Measurements from ENCODE around the gene NET1. TPM values are rescaled to one million over a fixed set of nuclear protein-coding genes. Genes with fewer than 3 reads are reported as not detected.

The NET1 gene
- total RNA-seq, 1 donor from 2014 or later, result 164 TPM

- peak; percentile 71 for DNase-seq (ENCODE audit: low spot score)
Measured at GRCh38 chr10:5479481-5480161, 67.3 kb downstream of the NET1 start.

GRCh38 chr10:5480162-5480941 is 68.0 kb downstream of the NET1 start:
- peak; percentile 39 for DNase-seq (ENCODE audit: low spot score)

- peak; percentile 69 for DNase-seq (ENCODE audit: low spot score)
Measured at GRCh38 chr10:5481121-5481520, 68.8 kb downstream of the NET1 start.

GRCh38 chr10:5482016-5482415 is 69.7 kb downstream of the NET1 start:
- peak; percentile 83 for DNase-seq (ENCODE audit: low spot score)

- DNase-seq (ENCODE audit: low spot score), result no peak
Measured at GRCh38 chr10:5484205-5484604, 71.8 kb downstream of the NET1 start.

GRCh38 chr10:5485290-5485689 is 72.9 kb downstream of the NET1 start:
- no peak for DNase-seq (ENCODE audit: low spot score)

GRCh38 chr10:5485948-5486852 is 73.8 kb downstream of the NET1 start:
- no peak for DNase-seq (ENCODE audit: low spot score)

- DNase-seq (ENCODE audit: low spot score), result no peak
Measured at GRCh38 chr10:5486853-5487235, 74.5 kb downstream of the NET1 start.

GRCh38 chr10:5488272-5489161 is 76.2 kb downstream of the NET1 start:
- DNase-seq (ENCODE audit: low spot score), result no peak

GRCh38 chr10:5490032-5490431 is 77.7 kb downstream of the NET1 start:
- DNase-seq (ENCODE audit: low spot score), result no peak

GRCh38 chr10:5490698-5491464 is 78.5 kb downstream of the NET1 start:
- no peak for DNase-seq (ENCODE audit: low spot score)

GRCh38 chr10:5491477-5491876 is 79.1 kb downstream of the NET1 start:
- DNase-seq (ENCODE audit: low spot score), result no peak

GRCh38 chr10:5492322-5492855 is 80.0 kb downstream of the NET1 start:
- DNase-seq (ENCODE audit: low spot score), result no peak

- DNase-seq (ENCODE audit: low spot score), result no peak
Measured at GRCh38 chr10:5492929-5493576, 80.7 kb downstream of the NET1 start.

- no peak for DNase-seq (ENCODE audit: low spot score)
Measured at GRCh38 chr10:5493691-5494090, 81.3 kb downstream of the NET1 start.

- DNase-seq (ENCODE audit: low spot score), result no peak
Measured at GRCh38 chr10:5494611-5495010, 82.3 kb downstream of the NET1 start.

- DNase-seq (ENCODE audit: low spot score), result peak; percentile 9
Measured at GRCh38 chr10:5496261-5497250, 84.2 kb downstream of the NET1 start.

- DNase-seq (ENCODE audit: low spot score), result peak; percentile 24
Measured at GRCh38 chr10:5497289-5497688, 84.9 kb downstream of the NET1 start.

Data from mesenteric fat pad (tissue), 1 donor.